Uterus (tissue), 2 donors: Measurements from ENCODE around the gene TMEM245.

ENCODE experiments used
- POLR2A ChIP-seq, 2 donors: fragments of 450-650 bp; IDR thresholded peaks; one replicate each; pipeline ENCODE4 v1.6.1; 2016; ENCODE audit warnings: antibody characterized with exemption in 2 of 2, mild to moderate bottlenecking in 1 of 2, moderate library complexity in 1 of 2
- TF ChIP-seq, protein P1 (sequence below), 4 experiments: fragments of 200-600 bp in 2 of 4; fragments of 450-650 bp in 2 of 4; sonication (generic) in 2 of 4; IDR thresholded peaks; one replicate each; pipeline ENCODE4 v1.5.1; 2016 to 2019; ENCODE audit warnings: antibody characterized with exemption in 4 of 4, mild to moderate bottlenecking in 2 of 4, moderate library complexity in 1 of 4

DNA sequence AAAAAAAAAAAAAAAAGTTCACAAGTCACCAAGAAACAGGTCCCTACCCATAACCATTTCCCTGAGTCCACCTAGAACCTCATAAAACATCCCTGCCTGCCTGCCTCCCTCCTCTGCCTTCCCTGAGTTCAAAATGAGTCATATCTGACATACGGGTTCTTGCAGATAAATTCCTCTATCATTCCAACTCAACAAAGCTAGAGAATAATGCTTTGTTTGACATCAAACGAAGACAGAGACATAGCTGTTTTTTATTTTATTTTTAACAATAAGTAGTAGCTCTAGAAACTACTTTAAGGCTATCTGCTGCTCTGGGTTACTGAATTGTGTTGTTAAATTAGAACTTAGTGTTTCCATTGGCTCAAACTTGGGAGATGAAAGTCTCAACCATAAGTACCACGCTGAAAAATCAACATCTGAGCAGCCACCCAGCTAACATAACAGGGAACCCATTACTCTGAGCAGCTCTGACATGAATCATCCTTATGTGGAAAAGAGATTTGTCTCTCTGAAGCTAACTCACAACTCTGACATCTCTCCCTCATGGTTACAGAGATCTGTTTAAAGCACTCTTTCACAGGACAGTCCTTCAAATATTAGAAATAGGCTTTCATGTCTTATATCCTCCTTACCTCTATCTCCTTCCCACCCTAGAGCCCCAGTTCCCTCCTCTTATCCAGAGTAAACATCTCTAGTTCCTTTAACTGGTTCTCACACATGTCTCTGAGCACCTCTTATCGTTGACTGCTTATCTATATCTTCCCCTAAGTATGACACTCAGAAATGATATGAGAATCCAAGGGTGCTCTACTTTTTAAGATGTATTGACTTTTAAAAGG is 12.1 kb downstream of the TMEM245 start:
- TF ChIP-seq, protein P1, sequence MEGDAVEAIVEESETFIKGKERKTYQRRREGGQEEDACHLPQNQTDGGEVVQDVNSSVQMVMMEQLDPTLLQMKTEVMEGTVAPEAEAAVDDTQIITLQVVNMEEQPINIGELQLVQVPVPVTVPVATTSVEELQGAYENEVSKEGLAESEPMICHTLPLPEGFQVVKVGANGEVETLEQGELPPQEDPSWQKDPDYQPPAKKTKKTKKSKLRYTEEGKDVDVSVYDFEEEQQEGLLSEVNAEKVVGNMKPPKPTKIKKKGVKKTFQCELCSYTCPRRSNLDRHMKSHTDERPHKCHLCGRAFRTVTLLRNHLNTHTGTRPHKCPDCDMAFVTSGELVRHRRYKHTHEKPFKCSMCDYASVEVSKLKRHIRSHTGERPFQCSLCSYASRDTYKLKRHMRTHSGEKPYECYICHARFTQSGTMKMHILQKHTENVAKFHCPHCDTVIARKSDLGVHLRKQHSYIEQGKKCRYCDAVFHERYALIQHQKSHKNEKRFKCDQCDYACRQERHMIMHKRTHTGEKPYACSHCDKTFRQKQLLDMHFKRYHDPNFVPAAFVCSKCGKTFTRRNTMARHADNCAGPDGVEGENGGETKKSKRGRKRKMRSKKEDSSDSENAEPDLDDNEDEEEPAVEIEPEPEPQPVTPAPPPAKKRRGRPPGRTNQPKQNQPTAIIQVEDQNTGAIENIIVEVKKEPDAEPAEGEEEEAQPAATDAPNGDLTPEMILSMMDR (IDR thresholded peaks at IDR 0.05) = no peak
- TF ChIP-seq POLR2A (IDR thresholded peaks at IDR 0.05) = no peak
